Liver (tissue), 9 donors: ENCODE data around the gene DYSF. TPM values are rescaled to one million over a fixed set of nuclear protein-coding genes. Genes with fewer than 3 reads are reported as not detected.

Experiments used
- DNase-seq: peaks from one replicate; pipeline ENCODE4 v3.0.0-alpha.2; 2017; ENCODE audit warnings: low spot score
- H3K27ac ChIP-seq, 2 donors: one replicate each; pipeline ENCODE4 v1.7.0; 2013; ENCODE audit warnings: inconsistent platforms in 2 of 2, low read length in 2 of 2, control low read depth in 1 of 2, low read depth in 1 of 2, mild to moderate bottlenecking in 1 of 2
- H3K27me3 ChIP-seq, 4 donors: one replicate each; pipeline versions ENCODE4 v1.6.1 to v1.7.0; 2013; ENCODE audit warnings: low read length in 3 of 4, inconsistent platforms in 1 of 4, mild to moderate bottlenecking in 1 of 4, moderate library complexity in 1 of 4; ENCODE audit not compliant: control insufficient read depth in 4 of 4, insufficient read depth in 4 of 4
- H3K36me3 ChIP-seq, 4 donors: one replicate each; pipeline versions ENCODE4 v1.6.1 to v1.7.0; 2013; ENCODE audit warnings: low read length in 3 of 4, mild to moderate bottlenecking in 3 of 4, low read depth in 1 of 4, moderate library complexity in 1 of 4; ENCODE audit not compliant: control insufficient read depth in 4 of 4, insufficient read depth in 3 of 4
- H3K4me1 ChIP-seq, 4 donors: one replicate each; pipeline versions ENCODE4 v1.6.1 to v1.7.0; 2013; ENCODE audit warnings: low read length in 3 of 4, mild to moderate bottlenecking in 3 of 4, moderate library complexity in 1 of 4; ENCODE audit not compliant: control insufficient read depth in 4 of 4, insufficient read depth in 4 of 4
- H3K4me3 ChIP-seq, 3 donors: one replicate each; pipeline versions ENCODE4 v1.6.1 to v1.7.0; 2013; ENCODE audit warnings: low read length in 3 of 3, control low read depth in 1 of 3, low read depth in 1 of 3, mild to moderate bottlenecking in 1 of 3
- H3K9ac ChIP-seq, 2 donors: one replicate each; pipeline ENCODE4 v1.7.0; 2013; ENCODE audit warnings: low read length in 2 of 2, mild to moderate bottlenecking in 2 of 2, moderate library complexity in 2 of 2, control low read depth in 1 of 2, low read depth in 1 of 2
- H3K9me3 ChIP-seq, 4 donors: one replicate each; pipeline versions ENCODE4 v1.6.1 to v1.7.0; 2013; ENCODE audit warnings: low read length in 3 of 4; ENCODE audit not compliant: control insufficient read depth in 4 of 4
- ATF3 ChIP-seq: IDR thresholded peaks from 2 replicates; pipeline ENCODE4 v1.6.1; 2016; ENCODE audit warnings: antibody characterized with exemption
- CTCF ChIP-seq: fragments of 150-350 bp; IDR thresholded peaks from 2 replicates; pipeline ENCODE4 v1.5.1; 2017; ENCODE audit warnings: improper control_type of control experiment, low read depth, low read length; ENCODE audit not compliant: missing input control
- EGR1 ChIP-seq, 2 donors: IDR thresholded peaks; 2 replicates each; pipeline ENCODE4 v1.6.1; 2016 to 2018; ENCODE audit warnings: antibody characterized with exemption in 2 of 2, low read depth in 2 of 2
- FOXA1 ChIP-seq: IDR thresholded peaks from 2 replicates; pipeline ENCODE4 v1.6.1; 2016; ENCODE audit warnings: antibody characterized with exemption
- FOXA2 ChIP-seq: IDR thresholded peaks from 2 replicates; pipeline ENCODE4 v1.6.1; 2016; ENCODE audit warnings: antibody characterized with exemption
- HNF4A ChIP-seq, 2 donors: conservative IDR thresholded peaks; 2 replicates each; pipeline ENCODE4 v1.6.1; 2016; ENCODE audit warnings: antibody characterized with exemption in 2 of 2, mild to moderate bottlenecking in 2 of 2
- HNF4G ChIP-seq: IDR thresholded peaks from 2 replicates; pipeline ENCODE4 v1.6.1; 2016; ENCODE audit warnings: antibody characterized with exemption
- JUND ChIP-seq, 2 donors: IDR thresholded peaks; 2 replicates each; pipeline ENCODE4 v1.6.1; 2016; ENCODE audit warnings: antibody characterized with exemption in 2 of 2
- MAX ChIP-seq: IDR thresholded peaks from 2 replicates; pipeline ENCODE4 v1.6.1; 2016; ENCODE audit warnings: antibody characterized with exemption
- REST ChIP-seq: IDR thresholded peaks from 2 replicates; pipeline ENCODE4 v1.6.1; 2016; ENCODE audit warnings: antibody characterized with exemption, mild to moderate bottlenecking
- RXRA ChIP-seq, 2 donors: IDR thresholded peaks; 2 replicates each; pipeline ENCODE4 v1.6.1; 2017 to 2018; ENCODE audit warnings: antibody characterized with exemption in 2 of 2, mild to moderate bottlenecking in 1 of 2
- SP1 ChIP-seq: IDR thresholded peaks from 2 replicates; pipeline ENCODE4 v1.6.1; 2018; ENCODE audit warnings: antibody characterized with exemption, mild to moderate bottlenecking
- TAF1 ChIP-seq: conservative IDR thresholded peaks from 2 replicates; pipeline ENCODE4 v1.6.1; 2016; ENCODE audit warnings: antibody characterized with exemption, mild to moderate bottlenecking
- YY1 ChIP-seq: IDR thresholded peaks from 2 replicates; pipeline ENCODE4 v1.6.1; 2016; ENCODE audit warnings: antibody characterized with exemption, mild to moderate bottlenecking
- ZBTB33 ChIP-seq: IDR thresholded peaks from 2 replicates; pipeline ENCODE4 v1.6.1; 2016; ENCODE audit warnings: antibody characterized with exemption
- WGBS: extraction: QIAGEN DNeasy Blood & Tissue Kit; methylation state at CpG from one replicate; pipeline ENCODE4 v1.1.7; 2013; 5-methylcytosine and 5-hydroxymethylcytosine counted together
- polyA plus RNA-seq, 2 donors: library from polyadenylated mRNA; stranded (reverse) in 1 of 2; unstranded in 1 of 2; fragments of 200-250 nt in 1 of 2; fragments of >200 nt in 1 of 2; fragmentation: Nextera tagmentation in 1 of 2; extraction: Ambion mirVana in 1 of 2; gene quantifications; one replicate each; pipeline versions ENCODE4 v1.2.1 to v1.2.3, GENCODE V29; 2013 to 2015
- total RNA-seq, 2 donors: library from RNA; depleted of rRNA; stranded (reverse); fragments of >200 nt; gene quantifications; one replicate each; pipeline ENCODE4 v1.2.3, GENCODE V29; 2014
- donor health status: healthy.
- donor health status: healthy.
- donor health status: healthy.
- donor health status: healthy.
- donor health status: healthy.

Gene DYSF
- total and polyA plus RNA-seq, 4 donors: 8.5 to 20.8 (median 13.6) TPM

- TF ChIP-seq REST (no peak), TAF1 (no peak), ZBTB33 (no peak), HNF4A (conservative IDR thresholded peaks at IDR 0.05) (no peak), SP1 (no peak), FOXA1 (no peak), EGR1 (IDR thresholded peaks at IDR 0.05; ENCODE audit: low read depth in 2 of 2) (no peak), JUND (IDR thresholded peaks at IDR 0.05) (no peak), FOXA2 (no peak), ATF3 (no peak), MAX (no peak), RXRA (IDR thresholded peaks at IDR 0.05) (no peak), YY1 (no peak), HNF4G (no peak), CTCF (no peak)
- no peak for DNase-seq
- H3K4me1 ChIP-seq: no peaks in the 10 kb centered on the region
- H3K27ac ChIP-seq: no peak overlapping the region
- 72% methylated on average over 5 of the region's 5 CpGs for WGBS
- no peaks in the 10 kb centered on the region for H3K27me3 ChIP-seq
- no peak overlapping the region for H3K9ac ChIP-seq
- H3K4me3 ChIP-seq: no peak overlapping the region
- no peaks in the 10 kb centered on the region for H3K9me3 ChIP-seq
- H3K36me3 ChIP-seq: no peaks in the 10 kb centered on the region
Observed at GRCh38 chr2:71704688-71705087, 251.3 kb downstream of the DYSF start.

GRCh38 chr2:71705171-71705960 is 252.0 kb downstream of the DYSF start:
- no peaks in the 10 kb centered on the region for H3K27me3 ChIP-seq
- H3K9me3 ChIP-seq: no peaks in the 10 kb centered on the region
- H3K36me3 ChIP-seq: no peaks in the 10 kb centered on the region
- 92% methylated on average over 19 of the region's 19 CpGs for WGBS
- H3K4me1 ChIP-seq: no peaks in the 10 kb centered on the region
- no peak overlapping the region for H3K9ac ChIP-seq
- no peak overlapping the region for H3K27ac ChIP-seq
- H3K4me3 ChIP-seq: no peak overlapping the region
- DNase-seq: no peak
- TF ChIP-seq YY1 (no peak), FOXA2 (no peak), MAX (no peak), ZBTB33 (no peak), JUND (IDR thresholded peaks at IDR 0.05) (no peak), REST (no peak), TAF1 (no peak)
